Gastrocnemius medialis (tissue), 4 donors: Measurements from ENCODE around the gene HAO2. TPM values are rescaled to one million over a fixed set of nuclear protein-coding genes. Genes with fewer than 3 reads are reported as not detected.

Experiments used
- ATAC-seq, 2 donors: fragments of 150-250 bp; one replicate each; pipeline ENCODE4 v1.9.1; 2016
- DNase-seq, 2 donors: peaks; one replicate each; pipeline ENCODE4 v3.0.0-alpha.2; 2019
- H3K27ac ChIP-seq, 4 donors: fragments of 200-600 bp; sonication (generic); 1 replicate in 1 of 4; 2 replicates in 3 of 4; pipeline ENCODE4 v1.5.1; 2016 to 2018; ENCODE audit warnings: mild to moderate bottlenecking in 2 of 4, moderate library complexity in 1 of 4
- H3K27me3 ChIP-seq, 3 donors: fragments of 200-600 bp; sonication (generic) in 2 of 3; 1 replicate in 1 of 3; 2 replicates in 2 of 3; pipeline versions ENCODE4 v1.5.1 to v1.6.0; 2016 to 2019; ENCODE audit warnings: mild to moderate bottlenecking in 1 of 3, moderate library complexity in 1 of 3
- H3K36me3 ChIP-seq, 2 donors: fragments of 200-600 bp; sonication (generic) in 1 of 2; one replicate each; pipeline ENCODE4 v1.5.1; 2017 to 2018
- H3K4me1 ChIP-seq, 2 donors: fragments of 200-600 bp; sonication (generic) in 1 of 2; one replicate each; pipeline ENCODE4 v1.5.1; 2016 to 2017; ENCODE audit warnings: mild to moderate bottlenecking in 2 of 2
- H3K4me3 ChIP-seq, 4 donors: fragments of 200-600 bp; sonication (generic) in 3 of 4; 1 replicate in 1 of 4; 2 replicates in 3 of 4; pipeline ENCODE4 v1.5.1; 2016 to 2019; ENCODE audit warnings: mild to moderate bottlenecking in 2 of 4
- H3K9me3 ChIP-seq, 3 donors: fragments of 200-600 bp; sonication (generic) in 2 of 3; 1 replicate in 1 of 3; 2 replicates in 2 of 3; pipeline ENCODE4 v1.5.1; 2016 to 2019
- POLR2A ChIP-seq, 2 donors: fragments of 450-650 bp; IDR thresholded peaks; one replicate each; pipeline ENCODE4 v1.6.1; 2017; ENCODE audit warnings: antibody characterized with exemption in 2 of 2, mild to moderate bottlenecking in 2 of 2, moderate library complexity in 2 of 2
- in situ Hi-C, 4 donors: fragments of 200-750 bp; cut with MboI; loops; one replicate each; pipeline versions ENCODE4 v1.15.0 to v1.8.0; 2017; ENCODE audit warnings: low sequenced_read_pairs in 4 of 4
- intact Hi-C: fragments of 100-400 bp; cut with DNase I; formaldehyde crosslinking; loops from one replicate; pipeline ENCODE4 v1.15.1; 2023; ENCODE audit warnings: low total_unique reads
- total RNA-seq, 4 donors: library from RNA; depleted of rRNA; stranded (reverse); fragments of >200 nt; gene quantifications; one replicate each; pipeline versions ENCODE4 v1.1.0 to v1.2.3, GENCODE V29; 2016
- TF ChIP-seq, protein P1 (sequence below), 5 experiments: fragments of 450-650 bp in 3 of 5; fragments of 200-600 bp in 2 of 5; sonication (generic) in 2 of 5; IDR thresholded peaks in 4 of 5; conservative IDR thresholded peaks in 1 of 5; 1 replicate in 4 of 5; 2 replicates in 1 of 5; pipeline ENCODE4 v1.5.1; 2016 to 2019; ENCODE audit warnings: antibody characterized with exemption in 5 of 5, mild to moderate bottlenecking in 3 of 5, moderate library complexity in 3 of 5

The HAO2 gene
- total RNA-seq, 4 donors from 2014 or later = 0.18 TPM; not detected in 3

DNA sequence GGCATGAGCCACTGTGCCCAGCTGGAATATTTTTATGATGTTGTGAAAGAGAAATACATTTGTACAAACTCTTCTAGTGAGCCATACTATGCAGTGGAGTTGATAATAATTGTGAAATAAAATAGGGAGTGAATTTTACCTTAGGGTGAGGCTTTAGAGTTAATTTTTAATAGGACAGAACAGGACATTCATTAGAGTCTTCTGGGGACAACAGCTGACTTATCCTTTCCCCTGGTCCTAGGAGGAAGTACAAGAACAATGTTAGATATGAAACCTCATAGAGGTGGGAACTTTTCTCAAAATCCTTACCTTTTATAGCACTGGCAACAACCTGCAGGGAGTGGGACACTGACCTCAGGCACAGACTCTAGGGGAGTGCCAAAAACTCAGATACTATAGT is 21.9 kb downstream of the HAO2 start:
- ATAC-seq (no peak), DNase-seq (no peak)
- Histone ChIP-seq H3K9me3 (no peaks in the 10 kb centered on the region), H3K4me3 (no peak overlapping the region), H3K4me1 (no peaks in the 10 kb centered on the region), H3K27ac (no peak overlapping the region), H3K36me3 (no peaks in the 10 kb centered on the region), H3K27me3 (no peaks in the 10 kb centered on the region)
- intact Hi-C loops (no loop called here), in situ Hi-C loops (no loop called here)
- TF ChIP-seq, protein P1, sequence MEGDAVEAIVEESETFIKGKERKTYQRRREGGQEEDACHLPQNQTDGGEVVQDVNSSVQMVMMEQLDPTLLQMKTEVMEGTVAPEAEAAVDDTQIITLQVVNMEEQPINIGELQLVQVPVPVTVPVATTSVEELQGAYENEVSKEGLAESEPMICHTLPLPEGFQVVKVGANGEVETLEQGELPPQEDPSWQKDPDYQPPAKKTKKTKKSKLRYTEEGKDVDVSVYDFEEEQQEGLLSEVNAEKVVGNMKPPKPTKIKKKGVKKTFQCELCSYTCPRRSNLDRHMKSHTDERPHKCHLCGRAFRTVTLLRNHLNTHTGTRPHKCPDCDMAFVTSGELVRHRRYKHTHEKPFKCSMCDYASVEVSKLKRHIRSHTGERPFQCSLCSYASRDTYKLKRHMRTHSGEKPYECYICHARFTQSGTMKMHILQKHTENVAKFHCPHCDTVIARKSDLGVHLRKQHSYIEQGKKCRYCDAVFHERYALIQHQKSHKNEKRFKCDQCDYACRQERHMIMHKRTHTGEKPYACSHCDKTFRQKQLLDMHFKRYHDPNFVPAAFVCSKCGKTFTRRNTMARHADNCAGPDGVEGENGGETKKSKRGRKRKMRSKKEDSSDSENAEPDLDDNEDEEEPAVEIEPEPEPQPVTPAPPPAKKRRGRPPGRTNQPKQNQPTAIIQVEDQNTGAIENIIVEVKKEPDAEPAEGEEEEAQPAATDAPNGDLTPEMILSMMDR (IDR thresholded peaks at IDR 0.05 in 4 of 5, conservative IDR thresholded peaks at IDR 0.05 in 1 of 5) = no peak
- TF ChIP-seq POLR2A (IDR thresholded peaks at IDR 0.05) = no peak

DNA sequence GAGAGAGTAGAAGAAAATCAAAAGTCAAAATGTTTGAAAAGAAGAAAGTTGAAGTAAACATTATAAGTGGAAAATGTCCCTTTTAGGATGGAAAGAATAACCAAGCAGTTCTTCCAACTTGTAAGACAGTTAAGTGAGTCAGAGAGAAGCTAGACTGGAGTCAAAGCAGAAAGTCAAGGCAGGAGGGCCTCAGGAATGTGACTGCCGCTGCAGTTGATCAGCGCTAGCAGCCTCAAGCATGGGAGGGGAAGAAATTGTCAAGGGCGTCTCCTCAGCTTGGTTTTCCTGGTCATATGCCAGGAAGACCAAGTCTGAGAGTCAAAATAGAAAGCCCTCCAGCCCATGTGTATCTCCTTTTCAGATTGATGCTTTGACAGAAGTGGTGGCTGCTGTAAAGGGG is 23.2 kb downstream of the HAO2 start:
- no peak for ATAC-seq
- H3K27ac ChIP-seq = no peak overlapping the region
- intact Hi-C loops = no loop called here
- in situ Hi-C loops = no loop called here
- no peak for TF ChIP-seq POLR2A (IDR thresholded peaks at IDR 0.05)
- TF ChIP-seq, protein P1 (IDR thresholded peaks at IDR 0.05 in 4 of 5, conservative IDR thresholded peaks at IDR 0.05 in 1 of 5) = no peak
- H3K36me3 ChIP-seq = no peaks in the 10 kb centered on the region
- no peak for DNase-seq
- H3K9me3 ChIP-seq = no peaks in the 10 kb centered on the region
- no peaks in the 10 kb centered on the region for H3K27me3 ChIP-seq
- no peaks in the 10 kb centered on the region for H3K4me1 ChIP-seq
- H3K4me3 ChIP-seq = no peak overlapping the region

DNA sequence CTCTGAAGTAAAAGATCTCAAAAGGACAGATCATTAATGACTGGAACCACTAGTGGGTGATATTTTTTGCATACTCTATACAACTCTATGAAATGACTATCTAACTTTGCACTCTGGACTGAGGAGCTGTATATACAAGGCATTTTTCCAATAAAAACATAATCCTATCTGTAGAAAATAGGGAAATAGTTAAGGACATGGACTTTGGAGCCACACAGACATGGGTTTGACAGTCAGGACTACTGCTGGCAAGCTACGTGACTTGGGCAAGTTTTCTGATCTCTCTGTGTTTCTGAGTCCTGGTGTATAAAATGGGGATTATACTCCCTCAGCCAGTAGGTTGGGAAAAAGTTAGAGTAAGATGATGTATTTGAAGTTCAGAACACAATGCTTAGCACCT is 25.5 kb downstream of the HAO2 start:
- Histone ChIP-seq H3K4me3 (no peak overlapping the region), H3K27ac (no peak overlapping the region), H3K4me1 (no peaks in the 10 kb centered on the region), H3K9me3 (no peaks in the 10 kb centered on the region), H3K36me3 (no peaks in the 10 kb centered on the region), H3K27me3 (no peaks in the 10 kb centered on the region)
- no peak for TF ChIP-seq POLR2A (IDR thresholded peaks at IDR 0.05)
- no peak for DNase-seq
- in situ Hi-C loops (no loop called here), intact Hi-C loops (no loop called here)
- ATAC-seq = no peak

DNA sequence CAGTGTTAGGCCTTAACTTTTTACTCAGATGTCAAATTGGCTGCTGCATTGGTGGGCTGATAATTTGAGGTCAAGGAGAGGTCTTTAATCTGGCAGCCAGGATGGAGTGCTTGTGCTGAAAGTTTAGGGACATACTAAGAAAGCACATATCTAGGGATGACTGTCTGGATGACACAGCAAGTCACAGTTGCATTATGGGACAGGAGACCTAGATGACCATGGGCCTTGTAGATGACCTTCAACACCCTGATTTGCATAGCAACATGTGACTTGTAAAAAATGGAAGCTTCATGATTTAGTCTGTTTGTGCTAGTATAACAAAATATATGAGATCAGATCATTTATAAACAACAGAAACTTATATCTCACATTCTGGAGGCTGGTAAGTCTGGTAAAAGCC is 28.4 kb downstream of the HAO2 start:
- intact Hi-C loops = no loop called here
- TF ChIP-seq, protein P1 (IDR thresholded peaks at IDR 0.05 in 4 of 5, conservative IDR thresholded peaks at IDR 0.05 in 1 of 5) = no peak
- no peak for TF ChIP-seq POLR2A (IDR thresholded peaks at IDR 0.05)

DNA sequence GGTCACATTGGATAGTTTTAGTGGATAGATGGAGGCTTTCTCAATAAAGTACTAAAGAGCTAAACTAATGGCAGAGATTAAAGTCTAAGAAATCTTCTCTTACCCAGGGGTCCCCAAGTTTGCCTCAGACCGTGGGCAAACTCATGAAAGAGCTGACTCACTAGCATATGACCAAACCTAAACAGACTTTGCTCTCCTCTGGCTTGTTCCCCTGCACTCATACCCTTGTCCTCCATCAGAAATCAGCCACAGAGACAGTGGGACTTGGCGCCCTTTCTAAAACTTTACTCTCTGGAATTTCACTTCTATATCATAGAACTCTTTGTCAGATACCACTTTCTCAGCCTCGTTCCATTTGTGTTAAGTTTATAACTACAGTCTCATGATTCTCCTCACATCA is 29.4 kb downstream of the HAO2 start:
- TF ChIP-seq POLR2A (IDR thresholded peaks at IDR 0.05) = no peak
- TF ChIP-seq, protein P1 (IDR thresholded peaks at IDR 0.05 in 4 of 5, conservative IDR thresholded peaks at IDR 0.05 in 1 of 5) = no peak

More for the DNA sequence above, 28.4 kb downstream of the HAO2 start:
- Histone ChIP-seq H3K4me3 (no peak overlapping the region), H3K36me3 (no peaks in the 10 kb centered on the region), H3K4me1 (no peaks in the 10 kb centered on the region), H3K27me3 (no peaks in the 10 kb centered on the region), H3K27ac (no peak overlapping the region), H3K9me3 (no peaks in the 10 kb centered on the region)
- ATAC-seq = no peak
- in situ Hi-C loops = no loop called here
- no peak for DNase-seq

More for the DNA sequence above, 29.4 kb downstream of the HAO2 start:
- in situ Hi-C loops (no loop called here), intact Hi-C loops (no loop called here)
- Histone ChIP-seq H3K27me3 (no peaks in the 10 kb centered on the region), H3K9me3 (no peaks in the 10 kb centered on the region), H3K4me3 (no peak overlapping the region), H3K4me1 (no peaks in the 10 kb centered on the region), H3K36me3 (no peaks in the 10 kb centered on the region), H3K27ac (no peak overlapping the region)
- DNase-seq = no peak
- ATAC-seq = no peak
